GM23248 (cell line): ENCODE data around the gene MRPL24. TPM values are rescaled to one million over a fixed set of nuclear protein-coding genes. Genes with fewer than 3 reads are reported as not detected.

Source experiments
- DNase-seq: peaks from one replicate; pipeline ENCODE4 v3.0.0-alpha.2; 2015
- H2AFZ ChIP-seq: fragments of 200-600 bp; sonication (generic); 2 replicates; pipeline ENCODE4 v1.6.1; 2016; ENCODE audit warnings: antibody characterized with exemption
- H3F3A ChIP-seq: fragments of 200-600 bp; sonication (generic); 2 replicates; pipeline ENCODE4 v1.6.1; 2016; ENCODE audit warnings: mild to moderate bottlenecking, antibody characterized with exemption, mixed run types; ENCODE audit not compliant: insufficient read depth
- H3K27ac ChIP-seq: fragments of 200-600 bp; sonication (generic); 2 replicates; pipeline ENCODE4 v1.5.1; 2016; ENCODE audit warnings: mild to moderate bottlenecking
- H3K27me3 ChIP-seq: fragments of 200-600 bp; sonication (generic); replicated peaks from 2 replicates; pipeline ENCODE4 v1.6.1; 2016; ENCODE audit warnings: mild to moderate bottlenecking; ENCODE audit not compliant: insufficient read depth
- H3K36me3 ChIP-seq: fragments of 200-600 bp; sonication (generic); 2 replicates; pipeline ENCODE4 v1.6.1; 2016; ENCODE audit warnings: low read depth, mild to moderate bottlenecking
- H3K4me1 ChIP-seq: fragments of 200-600 bp; sonication (generic); 2 replicates; pipeline ENCODE4 v1.6.1; 2016; ENCODE audit warnings: mild to moderate bottlenecking; ENCODE audit not compliant: insufficient read depth
- H3K4me2 ChIP-seq: fragments of 200-600 bp; sonication (generic); one replicate; pipeline ENCODE4 v1.6.1; 2016; ENCODE audit warnings: mild to moderate bottlenecking; ENCODE audit not compliant: unreplicated experiment
- H3K4me3 ChIP-seq: fragments of 200-600 bp; sonication (generic); 2 replicates; pipeline ENCODE4 v1.5.1; 2016; ENCODE audit warnings: mild to moderate bottlenecking
- H3K79me2 ChIP-seq: fragments of 200-600 bp; sonication (generic); 2 replicates; pipeline ENCODE4 v1.6.1; 2016; ENCODE audit warnings: mild to moderate bottlenecking; ENCODE audit not compliant: insufficient read depth
- H3K9ac ChIP-seq: fragments of 200-600 bp; sonication (generic); 2 replicates; pipeline ENCODE4 v1.6.1; 2016; ENCODE audit warnings: mild to moderate bottlenecking
- H3K9me2 ChIP-seq: fragments of 200-600 bp; sonication (generic); 2 replicates; pipeline ENCODE4 v1.6.1; 2016; ENCODE audit warnings: mixed run types, mild to moderate bottlenecking, moderate library complexity; ENCODE audit not compliant: insufficient read depth
- H3K9me3 ChIP-seq: fragments of 200-600 bp; sonication (generic); one replicate; pipeline ENCODE4 v1.6.1; 2017; ENCODE audit warnings: low read depth
- H4K20me1 ChIP-seq: fragments of 200-600 bp; sonication (generic); 2 replicates; pipeline ENCODE4 v1.6.0; 2016; ENCODE audit not compliant: insufficient read depth
- EZH2 ChIP-seq: fragments of 200-600 bp; sonication (generic); IDR thresholded peaks from 2 replicates; pipeline ENCODE4 v1.6.1; 2018; ENCODE audit warnings: antibody characterized with exemption, mild to moderate bottlenecking; ENCODE audit not compliant: insufficient read depth, poor library complexity, severe bottlenecking
- EZH2phosphoT487 ChIP-seq: fragments of 200-600 bp; sonication (generic); IDR thresholded peaks from 2 replicates; pipeline ENCODE4 v1.6.1; 2018; ENCODE audit warnings: antibody characterized with exemption, moderate library complexity, mild to moderate bottlenecking, low read depth; ENCODE audit not compliant: insufficient read depth
- WGBS, 2 experiments: methylation state at CpG; one replicate each; pipeline ENCODE4 v1.1.6; 2015 to 2017; ENCODE audit warnings: low lambda C conversion rate in 2 of 2, low coverage in 1 of 2; ENCODE audit errors: missing lambda C conversion rate in 2 of 2; 5-methylcytosine and 5-hydroxymethylcytosine counted together
- in situ Hi-C: fragments of 300-500 bp; cut with MboI; formaldehyde crosslinking; loops from 2 replicates; pipeline ENCODE4 v1.15.0; 2020
- polyA plus RNA-seq: library from polyadenylated mRNA; unstranded; fragments of >200 nt; fragmentation: Nextera tagmentation; extraction: Ambion mirVana; gene quantifications from 2 replicates; pipeline ENCODE4 v1.2.1, GENCODE V29; 2016
- total RNA-seq: library from RNA; depleted of rRNA; stranded (reverse); fragments of >200 nt; shearing (Covaris generic); gene quantifications from 2 replicates; pipeline ENCODE4 v1.2.3, GENCODE V29; 2014

The MRPL24 gene
- total and polyA plus RNA-seq, 2 experiments from 2014 or later: 55.7 to 93.7 TPM

- H3K36me3 ChIP-seq: no peaks in the 10 kb centered on the region
- DNase-seq: peak; percentile 51
These were observed 29.7 kb downstream of the MRPL24 start for GRCh38 chr1:156711011-156711817.

DNA sequence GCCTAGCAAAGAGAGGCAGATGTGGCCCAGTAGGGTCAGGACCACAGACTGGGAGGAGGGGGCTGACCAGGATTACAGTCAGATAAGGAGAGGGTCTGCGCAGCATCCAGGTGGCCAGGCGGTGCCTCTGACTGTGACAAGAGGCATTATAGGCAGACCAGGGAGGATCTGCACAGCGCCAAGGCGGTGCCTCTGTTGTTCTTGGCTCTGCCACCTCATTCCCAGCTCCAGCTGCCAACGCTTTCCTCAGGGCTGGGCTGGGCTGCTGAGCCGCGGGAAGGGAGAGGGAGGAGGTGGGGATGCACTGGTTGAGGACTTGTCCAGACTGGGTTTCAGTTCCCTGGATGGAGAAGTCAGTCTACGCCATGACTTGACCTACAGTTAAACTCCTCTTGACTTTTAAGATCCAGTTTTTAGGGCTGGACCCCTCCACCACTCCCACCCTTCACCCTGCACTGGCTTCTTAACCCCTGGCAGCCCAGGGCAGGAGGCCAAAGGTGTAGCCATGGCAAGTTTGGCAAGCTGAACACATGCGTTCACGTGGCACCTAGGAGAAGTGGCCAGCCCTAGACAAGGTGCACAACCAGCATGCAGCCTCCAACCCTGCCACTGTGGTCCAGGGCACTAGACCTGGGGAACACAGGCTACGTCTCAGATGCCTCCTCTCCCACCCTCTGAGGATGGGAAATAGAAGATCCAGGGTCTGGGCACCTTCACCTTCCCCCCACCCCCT is 31.0 kb downstream of the MRPL24 start:
- H3K4me1 ChIP-seq: peaks cover 84% of the 10 kb centered on the region
- H3K4me2 ChIP-seq: peak overlapping the region; percentile 62
- no peak overlapping the region for H2AFZ ChIP-seq

More at GRCh38 chr1:156711011-156711817, 29.7 kb downstream of the MRPL24 start:
- H3K9me2 ChIP-seq: no peaks in the 10 kb centered on the region
- H3K27me3 ChIP-seq: no peaks in the 10 kb centered on the region
- no peaks in the 10 kb centered on the region for H4K20me1 ChIP-seq
- peaks cover 77% of the 10 kb centered on the region for H3K4me1 ChIP-seq
- no peak overlapping the region for H3K4me2 ChIP-seq
- no peak overlapping the region for H2AFZ ChIP-seq
- H3F3A ChIP-seq: peaks cover 41% of the 10 kb centered on the region
- H3K9me3 ChIP-seq: no peaks in the 10 kb centered on the region
- H3K9ac ChIP-seq: no peak overlapping the region
- H3K27ac ChIP-seq: no peak overlapping the region
- 35 to 57% methylated on average over 6 to 9 of the region's 9 CpGs for WGBS, 2 experiments
- in situ Hi-C loops: no loop called here
- H3K4me3 ChIP-seq: no peak overlapping the region
- no peaks in the 10 kb centered on the region for H3K79me2 ChIP-seq
- TF ChIP-seq EZH2phosphoT487 (no peak), EZH2 (no peak)

GRCh38 chr1:156709031-156709430 is 31.9 kb downstream of the MRPL24 start:
- WGBS, 2 experiments: 44 to 53% methylated on average over 4 of the region's 4 CpGs
- TF ChIP-seq EZH2 (no peak), EZH2phosphoT487 (no peak)
- no peaks in the 10 kb centered on the region for H3K9me3 ChIP-seq
- H3K27ac ChIP-seq: peak overlapping the region; percentile 55; the same call in 1 of the 2 replicates
- H3K79me2 ChIP-seq: no peaks in the 10 kb centered on the region
- H3K4me2 ChIP-seq: no peak overlapping the region
- in situ Hi-C loops: no loop called here
- no peaks in the 10 kb centered on the region for H3K36me3 ChIP-seq
- peaks cover 43% of the 10 kb centered on the region for H3F3A ChIP-seq
- H3K27me3 ChIP-seq: no peaks in the 10 kb centered on the region
- H3K9ac ChIP-seq: peak overlapping the region; percentile 30; the same call in 1 of the 2 replicates
- peak; percentile 35 for DNase-seq
- no peak overlapping the region for H3K4me3 ChIP-seq
- peaks cover 92% of the 10 kb centered on the region for H3K4me1 ChIP-seq
- no peak overlapping the region for H2AFZ ChIP-seq
- H3K9me2 ChIP-seq: no peaks in the 10 kb centered on the region
- no peaks in the 10 kb centered on the region for H4K20me1 ChIP-seq

More for the DNA sequence above, 31.0 kb downstream of the MRPL24 start:
- no peaks in the 10 kb centered on the region for H3K9me2 ChIP-seq
- H3K27me3 ChIP-seq: no peaks in the 10 kb centered on the region
- H3K36me3 ChIP-seq: no peaks in the 10 kb centered on the region
- WGBS, 2 experiments: 14 to 17% methylated on average over 9 to 11 of the region's 11 CpGs
- peak overlapping the region; percentile 30; the same call in 1 of the 2 replicates for H3K9ac ChIP-seq
- H4K20me1 ChIP-seq: no peaks in the 10 kb centered on the region
- H3F3A ChIP-seq: peaks cover 43% of the 10 kb centered on the region
- no peaks in the 10 kb centered on the region for H3K9me3 ChIP-seq
- peak; percentile 96 for DNase-seq
- in situ Hi-C loops: no loop called here
- H3K4me3 ChIP-seq: no peak overlapping the region
- TF ChIP-seq EZH2phosphoT487 (no peak), EZH2 (no peak)
- no peaks in the 10 kb centered on the region for H3K79me2 ChIP-seq
- peak overlapping the region; percentile 55 for H3K27ac ChIP-seq

GRCh38 chr1:156708218-156708661 is 32.6 kb downstream of the MRPL24 start:
- DNase-seq: peak; percentile 53
- H3K27ac ChIP-seq: peak overlapping the region; percentile 73
- no peaks in the 10 kb centered on the region for H3K36me3 ChIP-seq
- TF ChIP-seq EZH2: no peak
- TF ChIP-seq EZH2phosphoT487: no peak
- 4 to 13% methylated on average over 3 to 4 of the region's 4 CpGs for WGBS, 2 experiments
- no peaks in the 10 kb centered on the region for H3K79me2 ChIP-seq
- peaks cover 91% of the 10 kb centered on the region for H3K4me1 ChIP-seq
- H3K9ac ChIP-seq: peak overlapping the region; percentile 78; the same call in 1 of the 2 replicates
- peak overlapping the region; percentile 87 for H3K4me2 ChIP-seq
- no peak overlapping the region for H2AFZ ChIP-seq
- in situ Hi-C loops: no loop called here
- H3K27me3 ChIP-seq: no peaks in the 10 kb centered on the region
- H3F3A ChIP-seq: peaks cover 43% of the 10 kb centered on the region
- H3K9me3 ChIP-seq: no peaks in the 10 kb centered on the region
- H3K9me2 ChIP-seq: no peaks in the 10 kb centered on the region
- H3K4me3 ChIP-seq: peak overlapping the region; percentile 4; the same call in 1 of the 2 replicates
- no peaks in the 10 kb centered on the region for H4K20me1 ChIP-seq
